ENCODE measurements around the gene PKD2. TPM values are rescaled to one million over a fixed set of nuclear protein-coding genes. Genes with fewer than 3 reads are reported as not detected.

The PKD2 gene
- total RNA-seq, 1 donor from 2014 or later, result 33.1 TPM

DNA sequence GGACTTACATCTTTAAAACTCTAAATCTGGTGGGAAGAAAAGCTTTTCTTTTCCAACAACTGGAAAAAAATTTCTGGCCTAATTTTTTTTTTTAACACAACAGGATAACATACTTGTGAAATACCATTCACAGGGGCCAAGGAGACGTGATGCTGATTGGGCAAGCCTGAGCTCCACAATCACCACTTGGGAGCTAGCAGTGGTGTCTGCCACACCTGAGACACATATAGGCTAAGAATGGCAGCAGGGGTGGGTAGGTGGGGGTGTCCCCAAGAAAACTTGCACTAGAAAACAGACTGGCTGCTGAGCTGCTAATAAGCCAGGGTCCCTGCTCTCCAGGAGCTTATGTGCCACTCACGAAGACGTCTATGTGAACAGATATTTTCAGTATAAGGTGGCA is 5.6 kb upstream of the PKD2 start:
- no peak for DNase-seq (ENCODE audit: extremely low spot score in 2 of 2)
- H3K27ac ChIP-seq, result peak overlapping the region; percentile 36
- intact Hi-C loops (cut with DNase I), result no loop called here

DNA sequence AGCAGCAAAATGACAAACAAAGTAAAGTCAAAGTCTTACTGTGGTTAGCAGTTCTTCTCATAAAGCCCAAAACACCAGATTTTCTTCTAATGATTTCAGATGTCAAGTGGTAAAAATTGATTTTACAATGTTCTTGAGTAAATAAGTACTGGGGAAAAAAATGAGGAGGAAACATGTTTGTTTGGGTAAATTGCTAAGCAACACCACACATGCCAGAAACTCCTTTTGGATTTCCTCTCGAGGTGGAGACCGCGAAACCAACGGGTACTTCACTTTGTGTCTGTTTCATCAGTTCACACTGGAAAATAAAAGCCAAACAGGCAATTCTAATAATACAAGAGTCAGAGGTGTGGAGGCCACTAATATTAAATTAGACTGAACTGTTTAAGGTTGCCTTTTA is 4.6 kb upstream of the PKD2 start:
- H3K4me3 ChIP-seq, result no peak overlapping the region
- H3K27me3 ChIP-seq, result no peaks in the 10 kb centered on the region
- TF ChIP-seq, protein P1, sequence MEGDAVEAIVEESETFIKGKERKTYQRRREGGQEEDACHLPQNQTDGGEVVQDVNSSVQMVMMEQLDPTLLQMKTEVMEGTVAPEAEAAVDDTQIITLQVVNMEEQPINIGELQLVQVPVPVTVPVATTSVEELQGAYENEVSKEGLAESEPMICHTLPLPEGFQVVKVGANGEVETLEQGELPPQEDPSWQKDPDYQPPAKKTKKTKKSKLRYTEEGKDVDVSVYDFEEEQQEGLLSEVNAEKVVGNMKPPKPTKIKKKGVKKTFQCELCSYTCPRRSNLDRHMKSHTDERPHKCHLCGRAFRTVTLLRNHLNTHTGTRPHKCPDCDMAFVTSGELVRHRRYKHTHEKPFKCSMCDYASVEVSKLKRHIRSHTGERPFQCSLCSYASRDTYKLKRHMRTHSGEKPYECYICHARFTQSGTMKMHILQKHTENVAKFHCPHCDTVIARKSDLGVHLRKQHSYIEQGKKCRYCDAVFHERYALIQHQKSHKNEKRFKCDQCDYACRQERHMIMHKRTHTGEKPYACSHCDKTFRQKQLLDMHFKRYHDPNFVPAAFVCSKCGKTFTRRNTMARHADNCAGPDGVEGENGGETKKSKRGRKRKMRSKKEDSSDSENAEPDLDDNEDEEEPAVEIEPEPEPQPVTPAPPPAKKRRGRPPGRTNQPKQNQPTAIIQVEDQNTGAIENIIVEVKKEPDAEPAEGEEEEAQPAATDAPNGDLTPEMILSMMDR (IDR thresholded peaks at IDR 0.05), result no peak
- TF ChIP-seq POLR2A (IDR thresholded peaks at IDR 0.05), result no peak
- no peak for TF ChIP-seq POLR2AphosphoS5 (IDR thresholded peaks at IDR 0.05; ENCODE audit: insufficient read depth in 1 of 2, low read depth in 1 of 2)
- no peaks in the 10 kb centered on the region for H3K9me3 ChIP-seq
- no peaks in the 10 kb centered on the region for H3K36me3 ChIP-seq
- H3K27ac ChIP-seq, result peak overlapping the region; percentile 36
- no peak for DNase-seq (ENCODE audit: extremely low spot score in 2 of 2)
- H3K4me1 ChIP-seq, result peaks cover 7% of the 10 kb centered on the region
- intact Hi-C loops (cut with DNase I), result no loop called here

More for the DNA sequence above, 5.6 kb upstream of the PKD2 start:
- Histone ChIP-seq H3K4me1 (peaks cover 4% of the 10 kb centered on the region), H3K36me3 (no peaks in the 10 kb centered on the region), H3K9me3 (no peaks in the 10 kb centered on the region), H3K4me3 (no peak overlapping the region), H3K27me3 (no peaks in the 10 kb centered on the region)
- TF ChIP-seq, protein P1 (IDR thresholded peaks at IDR 0.05), result no peak
- TF ChIP-seq POLR2A (IDR thresholded peaks at IDR 0.05) (no peak), POLR2AphosphoS5 (IDR thresholded peaks at IDR 0.05; ENCODE audit: insufficient read depth in 1 of 2, low read depth in 1 of 2) (no peak)

- intact Hi-C loops (cut with DNase I), result no loop called here
Measured at GRCh38 chr4:88003261-88003660, 4.2 kb upstream of the PKD2 start.

GRCh38 chr4:88005076-88005475 is 2.4 kb upstream of the PKD2 start:
- Histone ChIP-seq H3K9me3 (no peaks in the 10 kb centered on the region), H3K4me1 (peaks cover 25% of the 10 kb centered on the region), H3K36me3 (no peaks in the 10 kb centered on the region), H3K4me3 (no peak overlapping the region), H3K27ac (peak overlapping the region; percentile 32), H3K27me3 (no peaks in the 10 kb centered on the region)
- no peak for DNase-seq (ENCODE audit: extremely low spot score in 2 of 2)
- no peak for TF ChIP-seq POLR2A (IDR thresholded peaks at IDR 0.05)
- peak in 1 of 2 donors; percentile 11 for TF ChIP-seq POLR2AphosphoS5 (IDR thresholded peaks at IDR 0.05; ENCODE audit: insufficient read depth in 1 of 2, low read depth in 1 of 2)
- intact Hi-C loops (cut with DNase I), result no loop called here

More at GRCh38 chr4:88003261-88003660, 4.2 kb upstream of the PKD2 start:
- DNase-seq (ENCODE audit: extremely low spot score in 2 of 2), result no peak
- Histone ChIP-seq H3K36me3 (no peaks in the 10 kb centered on the region), H3K27ac (peak overlapping the region; percentile 36), H3K27me3 (no peaks in the 10 kb centered on the region), H3K4me3 (no peak overlapping the region), H3K9me3 (no peaks in the 10 kb centered on the region), H3K4me1 (peaks cover 7% of the 10 kb centered on the region)
- TF ChIP-seq, protein P1 (IDR thresholded peaks at IDR 0.05), result no peak
- TF ChIP-seq POLR2AphosphoS5 (IDR thresholded peaks at IDR 0.05; ENCODE audit: insufficient read depth in 1 of 2, low read depth in 1 of 2), result no peak
- no peak for TF ChIP-seq POLR2A (IDR thresholded peaks at IDR 0.05)

DNA sequence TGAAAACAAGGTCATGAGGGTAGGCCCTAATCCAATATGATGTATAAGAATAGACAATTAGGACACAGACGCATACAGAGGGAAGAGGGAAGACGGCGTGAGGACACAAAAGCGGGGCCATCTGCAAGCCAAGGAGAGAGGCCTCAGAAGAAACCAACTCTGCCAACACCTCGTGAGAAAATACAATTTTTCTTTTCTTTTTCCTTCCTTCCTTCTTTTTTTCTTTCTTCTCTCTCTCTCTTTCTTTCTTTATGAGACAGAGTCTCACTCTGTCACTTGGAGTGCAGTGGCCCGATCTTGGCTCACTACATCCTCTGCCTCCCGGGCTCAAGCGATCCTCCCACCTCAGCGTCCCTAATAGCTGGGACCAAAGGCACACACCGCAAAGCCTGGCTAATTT is 1.5 kb upstream of the PKD2 start:
- H3K27ac ChIP-seq, result no peak overlapping the region
- intact Hi-C loops (cut with DNase I), result no loop called here
- H3K36me3 ChIP-seq, result no peaks in the 10 kb centered on the region

More for the DNA sequence above, 1.5 kb upstream of the PKD2 start:
- Histone ChIP-seq H3K27me3 (no peaks in the 10 kb centered on the region), H3K4me3 (no peak overlapping the region), H3K4me1 (peaks cover 34% of the 10 kb centered on the region), H3K9me3 (no peaks in the 10 kb centered on the region)
- no peak for TF ChIP-seq POLR2AphosphoS5 (IDR thresholded peaks at IDR 0.05; ENCODE audit: insufficient read depth in 1 of 2, low read depth in 1 of 2)
- TF ChIP-seq POLR2A (IDR thresholded peaks at IDR 0.05), result no peak
- TF ChIP-seq, protein P1 (IDR thresholded peaks at IDR 0.05), result no peak
- DNase-seq (ENCODE audit: extremely low spot score in 2 of 2), result no peak

All from vagina (tissue), 2 donors.